ENCODE measurements around the gene WBP2NL.
"Not testable (repeated sequence)": the region's sequence is repeated elsewhere in the genome, so short reads cannot be mapped to it uniquely, and the experiment has no call there.

WBP2NL gene

DNA sequence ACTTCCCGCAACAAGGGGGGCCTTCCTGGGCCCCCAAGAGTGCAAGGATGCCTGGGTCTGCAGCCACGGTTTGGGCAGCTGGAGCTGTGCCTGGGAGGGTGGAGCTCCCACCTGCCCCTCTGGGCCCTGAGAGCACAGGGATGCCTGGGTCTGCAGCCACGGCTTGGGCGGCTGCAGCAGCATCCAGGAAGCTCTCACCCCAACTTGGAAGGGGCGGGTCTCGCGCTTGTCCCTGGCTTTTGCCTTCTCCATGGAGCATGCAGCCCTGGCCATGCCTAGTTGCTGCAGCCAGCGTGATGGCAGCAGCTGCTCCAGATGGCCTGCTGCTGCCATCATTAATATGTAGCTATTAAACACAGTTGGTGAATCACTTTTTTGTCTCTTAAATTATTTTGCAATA is 36.7 kb downstream of the WBP2NL start:
- no peak for DNase-seq

DNA sequence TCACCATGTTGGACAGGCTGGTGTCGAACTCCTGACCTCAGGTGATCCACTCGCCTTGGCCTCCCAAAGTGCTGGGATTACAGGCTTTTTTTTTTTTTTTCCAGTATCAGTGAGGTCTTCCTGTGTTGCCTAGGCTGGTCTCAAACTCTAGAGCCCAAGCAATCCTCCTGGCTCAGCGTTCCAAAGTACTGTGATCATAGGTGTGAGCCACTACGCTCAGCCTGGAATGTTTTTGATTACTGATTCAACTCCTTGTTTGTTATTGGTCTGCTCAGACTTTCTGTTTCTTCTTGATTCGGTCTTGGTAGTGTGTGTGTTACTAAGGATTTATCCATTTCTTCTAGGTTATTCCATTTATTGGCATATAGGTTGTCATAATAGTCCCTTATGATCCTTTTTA is 40.7 kb downstream of the WBP2NL start:
- DNase-seq: no peak

DNA sequence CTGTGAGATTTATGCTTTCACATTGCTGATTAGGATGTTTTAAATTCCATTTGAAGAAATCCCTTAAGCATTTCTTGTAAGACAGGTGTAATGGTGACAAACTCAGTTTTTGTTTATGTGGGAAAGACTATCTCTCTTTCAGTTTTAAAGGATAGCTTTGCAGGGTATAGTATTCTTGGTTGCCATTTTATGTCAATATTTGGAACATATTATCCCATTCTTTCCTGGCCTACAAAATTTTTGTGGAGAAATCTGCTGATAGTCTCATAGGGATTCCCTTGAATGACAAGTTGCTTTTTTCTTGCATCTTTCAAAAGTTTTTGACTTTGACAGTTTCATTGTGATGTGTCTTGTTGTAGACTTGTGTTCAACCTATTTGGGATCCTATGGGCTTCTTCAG is 43.2 kb downstream of the WBP2NL start:
- DNase-seq: no peak

GRCh38 chr22:42050641-42051180 is 52.1 kb downstream of the WBP2NL start:
- DNase-seq: no peak

DNA sequence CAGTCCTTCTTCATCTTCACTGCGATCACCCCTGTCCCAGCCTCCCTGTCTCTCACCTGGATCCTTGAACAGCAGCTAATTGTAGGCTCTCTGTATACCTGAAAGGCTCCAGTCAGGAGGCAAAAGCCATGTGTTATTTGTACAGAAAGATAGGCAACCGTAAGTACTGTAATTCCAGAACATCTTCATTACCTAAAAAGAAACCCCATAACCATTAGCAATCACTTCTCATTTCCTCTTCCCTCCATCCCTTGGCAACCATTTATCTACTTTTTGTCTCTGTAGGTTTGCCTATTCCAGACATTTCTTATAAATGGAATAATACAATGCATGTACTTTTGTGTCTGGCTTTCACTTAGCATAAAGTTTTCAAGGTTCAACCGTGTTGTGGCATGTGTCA is 54.2 kb downstream of the WBP2NL start:
- no peak for DNase-seq

DNA sequence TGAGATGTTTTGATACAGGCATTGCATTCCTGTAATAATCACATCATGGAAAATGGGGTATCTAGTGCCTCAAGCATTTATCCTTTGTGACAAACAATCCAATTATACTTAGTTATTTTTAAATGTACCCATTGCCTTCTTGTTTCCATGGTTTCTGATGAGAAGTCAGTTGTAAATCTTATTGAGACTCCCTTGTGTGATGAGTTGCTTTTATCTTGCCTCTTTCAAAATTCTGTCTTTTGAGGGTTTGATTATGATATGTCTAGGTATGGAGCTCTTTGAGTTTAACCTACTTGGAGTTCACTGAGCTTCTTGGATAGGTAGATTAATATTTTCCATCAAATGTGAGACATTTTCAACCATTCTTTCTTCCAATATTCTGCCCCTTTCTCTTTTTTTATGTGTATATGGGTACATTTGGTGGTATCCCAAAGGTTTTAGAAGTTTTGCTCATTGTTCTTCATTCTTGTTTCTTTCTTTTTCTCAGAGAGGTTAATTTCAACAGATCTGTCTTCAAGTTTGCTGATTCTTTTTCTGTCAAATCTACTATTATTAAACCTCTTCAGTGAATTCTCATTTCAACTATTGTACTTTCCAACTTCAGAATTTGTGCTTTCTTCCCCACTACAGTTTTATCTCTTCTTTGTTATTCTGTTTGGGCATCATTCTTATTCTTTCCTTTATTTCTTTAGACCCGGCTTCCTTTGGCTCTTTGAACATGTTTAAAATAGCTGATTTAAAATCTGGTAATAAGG is 58.3 kb downstream of the WBP2NL start:
- no peak for DNase-seq

GRCh38 chr22:42060489-42060888 is 61.9 kb downstream of the WBP2NL start:
- no peak for DNase-seq

GRCh38 chr22:42061041-42061440 is 62.5 kb downstream of the WBP2NL start:
- DNase-seq: no peak

DNA sequence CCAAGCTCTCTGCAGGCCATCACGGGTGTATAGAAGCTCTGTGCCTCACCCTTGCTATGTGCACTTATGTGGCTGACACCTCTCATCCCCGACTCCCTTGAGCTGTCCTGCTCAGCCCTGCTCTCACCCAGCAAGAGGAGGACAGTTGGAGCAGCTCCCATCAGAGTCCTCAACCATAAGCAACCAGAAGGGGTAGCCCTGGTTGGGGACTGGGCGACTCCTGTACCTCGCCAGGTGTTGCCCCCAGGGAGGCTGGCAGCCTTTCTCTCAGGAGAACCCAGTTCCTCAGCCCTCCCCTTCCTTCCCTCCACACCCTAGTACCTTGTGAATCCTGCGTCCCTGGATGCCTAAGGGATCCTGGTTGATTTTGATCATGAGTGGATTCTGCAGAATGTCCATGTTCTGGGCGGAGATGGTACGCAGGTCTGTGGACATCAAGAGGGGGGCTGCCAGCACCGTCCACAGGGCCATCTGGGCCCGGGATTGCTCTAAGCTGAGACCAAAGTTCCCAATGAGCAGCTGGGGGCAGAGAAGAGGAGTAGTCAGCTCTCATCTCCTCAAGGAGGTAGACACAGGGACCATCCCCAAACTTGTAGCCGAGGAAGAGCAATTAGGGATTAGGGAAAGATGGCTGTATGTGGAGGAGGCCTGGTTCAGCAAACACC is 64.0 kb downstream of the WBP2NL start:
- DNase-seq: no peak

DNA sequence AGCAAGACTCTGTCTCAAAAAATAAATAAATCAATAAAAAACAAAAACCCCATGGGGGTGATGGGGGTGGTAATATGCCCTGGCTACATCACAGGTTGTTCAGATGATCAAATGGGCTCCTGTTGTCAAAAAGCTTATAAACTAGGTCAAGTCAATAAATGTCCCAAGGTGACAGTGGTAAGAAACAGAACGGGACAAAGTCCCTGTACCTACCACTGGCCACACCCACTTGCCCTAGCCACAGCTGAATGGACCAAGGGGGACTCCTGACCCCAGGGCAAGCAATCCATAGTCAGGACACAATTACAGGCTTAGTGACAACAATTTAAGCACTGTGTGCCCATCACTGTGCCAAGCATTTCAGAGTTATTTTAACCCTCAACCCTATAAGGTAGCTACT is 66.0 kb downstream of the WBP2NL start:
- no peak for DNase-seq

DNA sequence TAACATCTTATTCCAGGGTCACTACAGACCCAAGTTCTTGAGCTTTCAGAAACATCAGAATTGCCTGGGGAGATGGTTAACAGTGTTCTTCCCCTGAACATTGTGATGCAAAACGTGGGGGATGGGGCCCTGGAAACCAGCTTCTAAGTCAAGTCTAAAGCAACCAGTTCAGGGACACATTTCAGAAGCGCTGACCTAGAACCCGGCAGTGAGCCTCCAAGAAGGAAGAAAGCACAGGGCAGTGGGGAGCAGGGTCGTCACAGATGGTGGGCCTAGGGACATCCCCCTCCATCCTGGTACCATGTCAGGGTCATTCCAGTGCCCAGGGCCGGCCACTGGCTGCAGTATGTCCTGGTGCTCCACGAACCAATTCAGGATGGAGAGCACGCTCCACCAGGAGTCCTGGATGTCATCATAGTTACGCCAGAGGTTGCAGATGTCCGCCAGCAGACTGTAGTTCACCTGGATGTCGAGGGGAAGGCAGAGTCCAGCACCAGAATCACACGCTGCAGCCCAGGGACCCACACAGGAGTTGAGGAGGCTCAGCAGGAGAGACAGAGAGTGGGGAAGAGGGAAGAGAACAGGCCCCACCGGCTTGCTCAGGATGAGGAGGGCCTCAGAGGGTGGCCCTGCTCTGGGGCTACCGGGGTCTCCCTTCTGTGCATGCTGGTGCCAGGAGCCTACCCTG is 67.0 kb downstream of the WBP2NL start:
- no peak for DNase-seq

GRCh38 chr22:42066126-42066761 is 67.7 kb downstream of the WBP2NL start:
- no peak for DNase-seq

- no peak for DNase-seq
Measured at GRCh38 chr22:42066937-42067336, 68.3 kb downstream of the WBP2NL start.

DNA sequence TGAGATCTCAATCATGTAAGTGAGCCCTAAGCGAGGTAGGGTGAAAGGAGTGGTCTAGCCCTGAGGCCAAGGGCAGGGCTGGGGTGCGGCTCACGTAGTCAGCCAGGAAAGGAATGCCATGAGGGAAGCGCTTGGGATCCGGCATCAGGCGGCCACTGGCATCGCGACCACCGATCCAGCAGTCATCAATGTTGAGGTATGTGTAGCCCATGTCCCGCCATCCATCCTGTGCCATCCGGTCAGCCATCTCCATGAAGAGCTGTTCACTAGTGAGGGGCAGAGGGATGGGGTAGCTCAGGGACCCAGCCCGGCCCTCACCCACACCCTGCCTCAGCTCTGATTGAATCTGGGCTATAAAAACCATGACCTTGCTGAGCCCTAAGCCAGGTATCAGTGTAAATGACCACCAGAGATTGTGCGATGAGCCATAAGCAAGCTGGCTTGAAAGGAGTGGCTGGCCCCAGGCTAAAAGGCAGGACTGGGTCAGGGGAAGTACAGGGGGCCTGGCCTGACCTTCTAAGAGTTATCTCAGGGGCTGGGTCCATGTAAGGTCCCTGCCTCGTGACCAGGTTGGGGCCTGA is 69.2 kb downstream of the WBP2NL start:
- no peak for DNase-seq

- no peak for DNase-seq
Measured at GRCh38 chr22:42068291-42068690, 69.7 kb downstream of the WBP2NL start.

DNA sequence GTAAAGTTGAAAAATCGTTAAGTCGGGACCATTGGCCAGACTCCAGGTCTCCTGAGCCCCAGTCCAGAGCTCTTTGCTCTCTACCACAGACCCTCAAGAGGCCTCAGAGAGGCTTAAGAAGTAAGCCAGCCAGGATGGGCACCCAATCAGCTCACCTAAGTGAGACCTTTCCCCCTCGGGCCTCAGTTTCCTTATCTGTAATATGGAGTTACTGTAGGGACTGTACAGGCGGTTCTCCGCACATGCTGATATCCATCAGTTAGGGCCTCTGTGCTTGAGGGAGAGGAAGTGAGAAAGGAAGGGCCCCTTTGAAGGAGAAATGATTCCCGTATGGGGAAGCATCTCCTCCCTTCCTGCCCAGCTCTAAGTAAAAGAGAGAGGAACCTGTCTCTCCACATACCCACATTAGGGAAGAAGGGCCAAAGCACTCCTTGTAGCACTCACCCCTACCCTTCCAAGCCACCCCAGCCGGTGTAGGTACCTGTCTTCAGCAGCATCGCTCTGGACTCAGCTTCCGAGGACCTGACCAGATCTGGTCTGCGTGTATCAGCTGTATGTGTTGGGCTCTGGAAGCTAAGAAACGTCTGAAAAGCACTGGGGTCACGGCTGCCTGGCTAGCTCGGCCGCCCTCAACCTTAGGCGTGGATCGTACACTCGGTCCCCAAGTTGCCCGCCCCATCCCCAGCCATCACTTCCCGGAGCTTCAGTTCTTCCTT is 71.4 kb downstream of the WBP2NL start:
- no peak for DNase-seq

DNA sequence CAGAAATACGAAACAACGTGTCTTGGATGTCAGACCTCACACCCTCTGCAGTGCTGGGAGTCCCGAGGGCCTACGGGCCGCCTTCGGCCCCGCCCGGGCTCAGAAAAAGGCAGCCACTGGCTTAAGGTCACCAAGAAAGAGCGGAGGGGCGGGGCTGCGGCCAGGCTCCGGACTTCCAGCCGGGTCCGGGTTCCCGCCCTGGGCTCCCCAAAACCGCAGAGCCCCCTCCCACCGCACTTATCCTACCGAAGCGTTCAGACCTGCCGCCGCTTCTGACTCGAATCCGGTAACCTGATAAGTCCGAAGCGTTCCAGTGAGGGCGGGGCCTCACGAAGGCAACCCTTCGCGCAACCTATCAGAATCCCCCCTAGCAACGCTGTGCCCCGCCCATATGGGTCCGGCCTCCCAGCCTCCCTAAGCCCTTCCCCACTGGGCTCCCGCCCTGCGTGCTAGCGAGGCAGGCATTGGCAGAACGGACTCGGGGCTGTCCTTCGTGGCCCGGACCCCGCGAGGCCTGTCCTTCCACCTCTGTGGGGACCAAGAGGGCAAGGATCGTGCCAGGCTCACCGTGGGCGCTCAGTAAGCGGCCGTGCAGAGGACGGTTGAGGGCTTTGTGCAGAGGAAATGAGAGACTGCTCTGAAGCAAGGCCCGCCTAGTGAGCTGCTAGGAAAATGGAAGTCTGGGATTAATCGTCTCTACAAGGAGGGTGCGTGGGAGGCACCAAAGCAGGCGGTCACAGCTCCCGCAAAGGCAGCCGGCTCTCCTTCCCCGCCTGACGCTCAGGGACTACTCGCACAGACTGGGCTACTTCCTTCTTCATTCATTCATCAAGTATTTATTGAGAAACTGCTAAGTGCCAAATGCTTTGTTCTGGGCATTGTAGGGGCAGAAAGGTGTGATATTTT is 72.2 kb downstream of the WBP2NL start, which contains the start of gene NAGA:
TSS of gene NAGA (minus strand) at position 296 of the 906 bp plus-strand sequence. CDS start 515 bp downstream, outside the sequence.
- DNase-seq: peak; percentile 98

- DNase-seq: not testable (repeated sequence)
Measured at GRCh38 chr22:42071508-42071907, 72.9 kb downstream of the WBP2NL start.

- DNase-seq: no peak
Measured at GRCh38 chr22:42072606-42073330, 74.2 kb downstream of the WBP2NL start.

GRCh38 chr22:42073621-42074041 is 75.0 kb downstream of the WBP2NL start:
- no peak for DNase-seq

All from COR-L47 (cell line).